Body of pancreas (tissue), 4 donors: ENCODE measurements around the gene TNRC6C. TPM values are rescaled to one million over a fixed set of nuclear protein-coding genes. Genes with fewer than 3 reads are reported as not detected.

ENCODE experiments used
- ATAC-seq: fragments of 150-250 bp; one replicate; pipeline ENCODE4 v1.9.1; 2016
- DNase-seq, 4 donors: peaks; one replicate each; pipeline ENCODE4 v3.0.0-alpha.2; 2019
- H3K27ac ChIP-seq, 4 donors: fragments of 200-600 bp; sonication (generic); 1 replicate in 3 of 4; 2 replicates in 1 of 4; pipeline versions ENCODE4 v1.5.1 to v1.6.1; 2016 to 2019; ENCODE audit warnings: mild to moderate bottlenecking in 1 of 4, mixed read lengths in 1 of 4, moderate library complexity in 1 of 4
- H3K27me3 ChIP-seq, 2 donors: fragments of 200-600 bp; sonication (generic); one replicate each; pipeline ENCODE4 v1.6.0; 2016; ENCODE audit warnings: mild to moderate bottlenecking in 1 of 2
- H3K36me3 ChIP-seq, 2 donors: fragments of 200-600 bp; sonication (generic); replicated peaks in 1 of 2; 2 replicates each; pipeline ENCODE4 v1.5.1; 2016; ENCODE audit warnings: low read depth in 2 of 2; ENCODE audit not compliant: insufficient read depth in 1 of 2
- H3K4me1 ChIP-seq: fragments of 200-600 bp; sonication (generic); one replicate; pipeline ENCODE4 v1.6.0; 2016
- H3K4me3 ChIP-seq, 2 donors: fragments of 200-600 bp; sonication (generic); 1 replicate in 1 of 2; 2 replicates in 1 of 2; pipeline ENCODE4 v1.5.1; 2016 to 2019
- H3K9me3 ChIP-seq, 3 donors: fragments of 200-600 bp; sonication (generic); 1 replicate in 2 of 3; 2 replicates in 1 of 3; pipeline ENCODE4 v1.5.1; 2016
- POLR2A ChIP-seq, 3 donors: fragments of 450-650 bp; IDR thresholded peaks; one replicate each; pipeline ENCODE4 v1.6.1; 2016; ENCODE audit warnings: antibody characterized with exemption in 3 of 3, mild to moderate bottlenecking in 2 of 3
- WGBS, 2 donors: methylation state at CpG; one replicate each; pipeline ENCODE4 v1.1.5; 2017; 5-methylcytosine and 5-hydroxymethylcytosine counted together
- intact Hi-C: fragments of 100-400 bp; cut with DNase I; formaldehyde crosslinking; loops from one replicate; pipeline ENCODE4 v1.15.1; 2023
- total RNA-seq, 2 donors: library from RNA; depleted of rRNA; stranded (reverse); fragments of >200 nt; gene quantifications; one replicate each; pipeline ENCODE4 v1.1.0, GENCODE V29; 2016
- TF ChIP-seq, protein P1 (sequence below), 7 experiments: fragments of 450-650 bp in 4 of 7; fragments of 200-600 bp in 3 of 7; sonication (generic) in 3 of 7; IDR thresholded peaks; one replicate each; pipeline ENCODE4 v1.5.1; 2016 to 2019; ENCODE audit warnings: antibody characterized with exemption in 7 of 7

The TNRC6C gene
- total RNA-seq, 2 donors from 2014 or later, result 4.9 to 13.5 TPM

DNA sequence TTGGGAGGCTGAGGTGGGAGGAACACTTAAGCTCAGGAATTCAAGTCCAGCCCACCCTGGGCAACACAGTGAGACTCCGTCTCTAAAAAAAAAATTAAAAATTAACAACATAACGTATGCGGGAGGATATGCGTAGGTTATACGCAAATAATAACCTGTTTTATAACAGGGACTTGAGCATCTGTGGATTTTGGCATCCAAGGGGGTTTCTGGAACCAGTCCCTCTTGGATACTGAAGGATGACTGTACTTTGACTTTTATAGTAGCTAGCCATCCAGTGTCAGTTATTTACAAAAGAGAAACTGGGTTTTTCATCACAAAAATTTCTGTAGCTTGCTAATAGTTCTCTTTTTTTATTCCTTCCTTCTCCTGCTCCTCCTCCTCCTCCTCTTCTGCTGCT, 64.5 kb downstream of the TNRC6C start:
- H3K36me3 ChIP-seq, result no peaks in the 10 kb centered on the region
- H3K27ac ChIP-seq, result no peak overlapping the region
- H3K4me3 ChIP-seq, result no peak overlapping the region
- 87 to 89% methylated on average over 5 of the region's 5 CpGs for WGBS, 2 donors
- no peak for ATAC-seq
- intact Hi-C loops, result no loop called here
- H3K4me1 ChIP-seq, result no peaks in the 10 kb centered on the region
- H3K9me3 ChIP-seq, result no peaks in the 10 kb centered on the region
- no peak for DNase-seq
- TF ChIP-seq, protein P1, sequence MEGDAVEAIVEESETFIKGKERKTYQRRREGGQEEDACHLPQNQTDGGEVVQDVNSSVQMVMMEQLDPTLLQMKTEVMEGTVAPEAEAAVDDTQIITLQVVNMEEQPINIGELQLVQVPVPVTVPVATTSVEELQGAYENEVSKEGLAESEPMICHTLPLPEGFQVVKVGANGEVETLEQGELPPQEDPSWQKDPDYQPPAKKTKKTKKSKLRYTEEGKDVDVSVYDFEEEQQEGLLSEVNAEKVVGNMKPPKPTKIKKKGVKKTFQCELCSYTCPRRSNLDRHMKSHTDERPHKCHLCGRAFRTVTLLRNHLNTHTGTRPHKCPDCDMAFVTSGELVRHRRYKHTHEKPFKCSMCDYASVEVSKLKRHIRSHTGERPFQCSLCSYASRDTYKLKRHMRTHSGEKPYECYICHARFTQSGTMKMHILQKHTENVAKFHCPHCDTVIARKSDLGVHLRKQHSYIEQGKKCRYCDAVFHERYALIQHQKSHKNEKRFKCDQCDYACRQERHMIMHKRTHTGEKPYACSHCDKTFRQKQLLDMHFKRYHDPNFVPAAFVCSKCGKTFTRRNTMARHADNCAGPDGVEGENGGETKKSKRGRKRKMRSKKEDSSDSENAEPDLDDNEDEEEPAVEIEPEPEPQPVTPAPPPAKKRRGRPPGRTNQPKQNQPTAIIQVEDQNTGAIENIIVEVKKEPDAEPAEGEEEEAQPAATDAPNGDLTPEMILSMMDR (IDR thresholded peaks at IDR 0.05), result no peak
- no peak for TF ChIP-seq POLR2A (IDR thresholded peaks at IDR 0.05)
- H3K27me3 ChIP-seq, result no peaks in the 10 kb centered on the region

GRCh38 chr17:78026381-78026780, 67.9 kb downstream of the TNRC6C start:
- intact Hi-C loops, result no loop called here
- ATAC-seq, result no peak
- H3K27me3 ChIP-seq, result no peaks in the 10 kb centered on the region
- no peak overlapping the region for H3K27ac ChIP-seq
- no peaks in the 10 kb centered on the region for H3K36me3 ChIP-seq
- no peaks in the 10 kb centered on the region for H3K4me1 ChIP-seq
- no peak for DNase-seq
- H3K4me3 ChIP-seq, result no peak overlapping the region
- TF ChIP-seq, protein P1 (IDR thresholded peaks at IDR 0.05), result no peak
- TF ChIP-seq POLR2A (IDR thresholded peaks at IDR 0.05), result no peak
- 82 to 98% methylated on average over 2 of the region's 2 CpGs for WGBS, 2 donors
- H3K9me3 ChIP-seq, result no peaks in the 10 kb centered on the region

DNA sequence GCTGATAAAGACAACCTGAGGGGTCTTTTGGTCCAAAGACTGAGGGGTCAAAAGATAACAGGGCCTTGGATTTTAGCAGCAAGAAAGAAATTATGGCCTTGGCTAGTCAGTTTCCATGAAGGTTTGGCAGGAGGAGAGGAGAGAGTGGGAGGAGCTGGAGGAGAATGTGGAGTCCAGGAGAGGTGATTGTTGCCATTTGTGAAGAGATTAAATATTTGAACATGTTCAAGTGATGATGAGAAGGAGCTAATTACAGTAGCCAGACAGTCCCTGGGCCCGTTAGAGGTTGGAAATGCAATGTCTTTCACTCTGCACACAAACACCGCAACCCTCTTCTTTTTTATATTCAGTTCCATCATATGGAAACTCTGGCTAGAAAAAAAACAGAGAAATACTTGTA, 68.6 kb downstream of the TNRC6C start:
- Histone ChIP-seq H3K9me3 (no peaks in the 10 kb centered on the region), H3K27ac (no peak overlapping the region), H3K27me3 (no peaks in the 10 kb centered on the region), H3K4me3 (no peak overlapping the region), H3K36me3 (no peaks in the 10 kb centered on the region), H3K4me1 (no peaks in the 10 kb centered on the region)
- DNase-seq (no peak), ATAC-seq (no peak)
- intact Hi-C loops, result no loop called here
- 83% methylated on average over 2 of the region's 2 CpGs for WGBS, 2 donors
- TF ChIP-seq POLR2A (IDR thresholded peaks at IDR 0.05), result no peak

- no peaks in the 10 kb centered on the region for H3K27me3 ChIP-seq
- no peaks in the 10 kb centered on the region for H3K9me3 ChIP-seq
- no peak overlapping the region for H3K4me3 ChIP-seq
Observed at GRCh38 chr17:78029697-78030096, 71.2 kb downstream of the TNRC6C start.

DNA sequence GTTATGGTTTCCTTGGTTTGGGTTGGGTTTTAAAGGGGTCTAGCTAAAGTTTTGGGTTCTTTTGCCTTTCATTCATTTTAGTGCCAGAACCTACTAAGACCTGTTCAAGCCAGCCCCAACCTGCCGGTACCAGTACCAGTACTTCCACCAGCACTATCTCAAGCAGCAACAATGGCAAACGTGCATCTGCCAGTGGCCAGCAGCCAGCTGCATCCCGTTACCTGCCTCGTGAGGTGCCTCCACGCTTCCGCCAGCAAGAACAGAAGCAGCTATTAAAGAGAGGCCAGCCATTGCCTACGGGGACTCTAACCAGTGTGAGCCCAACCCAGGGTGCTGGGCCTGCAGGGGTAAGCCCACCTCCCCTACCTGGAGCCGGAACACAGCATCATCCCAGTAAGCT, 72.9 kb downstream of the TNRC6C start:
- no peak for TF ChIP-seq POLR2A (IDR thresholded peaks at IDR 0.05)
- TF ChIP-seq, protein P1 (IDR thresholded peaks at IDR 0.05), result no peak
- Histone ChIP-seq H3K27ac (no peak overlapping the region), H3K4me1 (no peaks in the 10 kb centered on the region), H3K4me3 (no peak overlapping the region), H3K27me3 (no peaks in the 10 kb centered on the region), H3K36me3 (peaks cover 0 to 3% of the 10 kb centered on the region in 2 donors), H3K9me3 (no peaks in the 10 kb centered on the region)
- DNase-seq (no peak), ATAC-seq (no peak)
- intact Hi-C loops, result no loop called here
- 90 to 93% methylated on average over 8 of the region's 8 CpGs for WGBS, 2 donors

More at GRCh38 chr17:78029697-78030096, 71.2 kb downstream of the TNRC6C start:
- TF ChIP-seq, protein P1 (IDR thresholded peaks at IDR 0.05), result no peak
- no peak for TF ChIP-seq POLR2A (IDR thresholded peaks at IDR 0.05)
- Histone ChIP-seq H3K36me3 (no peaks in the 10 kb centered on the region), H3K27ac (no peak overlapping the region), H3K4me1 (no peaks in the 10 kb centered on the region)
- ATAC-seq (no peak), DNase-seq (no peak)
- intact Hi-C loops, result no loop called here
- WGBS, 2 donors, result 52 to 61% methylated on average over 1 of the region's 1 CpG
